Keratinocyte (primary cell): Measurements from ENCODE around the gene TNFRSF4. TPM values are rescaled to one million over a fixed set of nuclear protein-coding genes. Genes with fewer than 3 reads are reported as not detected.

Experiments used
- DNase-seq: peaks from one replicate; pipeline ENCODE4 v3.0.0-alpha.2; 2011; ENCODE audit warnings: low read depth, missing footprints, low spot score
- FAIRE-seq: peaks from 2 replicates; lab custom pipeline; 2011; peaks lifted over from hg19 to GRCh38; lab: Jason Lieb, UNC
- H2AFZ ChIP-seq: 2 replicates; pipeline ENCODE4 v1.6.0; 2012; ENCODE audit warnings: low read length, control low read depth, inconsistent platforms; ENCODE audit not compliant: control insufficient read depth
- H3K27ac ChIP-seq: 2 replicates; pipeline ENCODE4 v1.5.1; 2011; ENCODE audit warnings: low read length; ENCODE audit not compliant: control insufficient read depth, insufficient read depth
- H3K27me3 ChIP-seq: 3 replicates; pipeline ENCODE4 v1.6.0; 2011; ENCODE audit warnings: low read length; ENCODE audit not compliant: control insufficient read depth, insufficient read depth; ENCODE audit errors: extremely low read depth
- H3K36me3 ChIP-seq, 2 experiments: 2 replicates in 1 of 2; 3 replicates in 1 of 2; pipeline ENCODE4 v1.5.1; 2011; ENCODE audit warnings: low read length in 2 of 2, mild to moderate bottlenecking in 1 of 2; ENCODE audit not compliant: control insufficient read depth in 2 of 2, insufficient read depth in 2 of 2; ENCODE audit errors: extremely low read depth in 1 of 2
- H3K4me1 ChIP-seq: 3 replicates; pipeline ENCODE4 v1.5.1; 2011; ENCODE audit warnings: low read length; ENCODE audit not compliant: control insufficient read depth, insufficient read depth; ENCODE audit errors: extremely low read depth
- H3K4me2 ChIP-seq: 3 replicates; pipeline ENCODE4 v1.6.0; 2011; ENCODE audit warnings: low read depth, low read length; ENCODE audit not compliant: control insufficient read depth, insufficient read depth; ENCODE audit errors: extremely low read depth
- H3K4me3 ChIP-seq, 3 experiments: fragments of 200-600 bp in 1 of 3; sonication (generic) in 1 of 3; 2 replicates in 2 of 3; 3 replicates in 1 of 3; pipeline ENCODE4 v1.5.1; 2011 to 2016; ENCODE audit warnings: low read length in 3 of 3, mild to moderate bottlenecking in 3 of 3, control low read depth in 2 of 3, inconsistent platforms in 1 of 3, low read depth in 1 of 3, mixed read lengths in 1 of 3, mixed run types in 1 of 3, moderate library complexity in 1 of 3; ENCODE audit not compliant: control insufficient read depth in 2 of 3, insufficient read depth in 2 of 3; ENCODE audit errors: extremely low read depth in 1 of 3
- H3K79me2 ChIP-seq: 2 replicates; pipeline ENCODE4 v1.6.0; 2012; ENCODE audit warnings: low read length; ENCODE audit not compliant: control insufficient read depth, insufficient read depth
- H3K9ac ChIP-seq: 3 replicates; pipeline ENCODE4 v1.6.0; 2011; ENCODE audit warnings: low read length; ENCODE audit not compliant: control insufficient read depth, insufficient read depth; ENCODE audit errors: extremely low read depth
- H3K9me1 ChIP-seq: 3 replicates; pipeline ENCODE4 v1.6.0; 2011; ENCODE audit warnings: low read length; ENCODE audit not compliant: control insufficient read depth, insufficient read depth; ENCODE audit errors: extremely low read depth
- H3K9me3 ChIP-seq: 2 replicates; pipeline ENCODE4 v1.5.1; 2012; ENCODE audit warnings: low read depth, low read length; ENCODE audit not compliant: control insufficient read depth
- H4K20me1 ChIP-seq: 3 replicates; pipeline ENCODE4 v1.6.0; 2011; ENCODE audit warnings: low read length; ENCODE audit not compliant: control insufficient read depth, insufficient read depth; ENCODE audit errors: extremely low read depth
- EZH2 ChIP-seq: IDR thresholded peaks from one replicate; pipeline ENCODE4 v1.6.1; 2012; ENCODE audit warnings: inconsistent platforms, mild to moderate bottlenecking, low read length, moderate library complexity
- dilution Hi-C: fragments of 300-500 bp; cut with MboI; formaldehyde crosslinking; loops from one replicate; pipeline ENCODE4 v1.7.0; 2020; ENCODE audit warnings: low sequenced_read_pairs; ENCODE audit not compliant: extremely low pct_ligation_motif_present
- polyA plus RNA-seq, 5 experiments: library from polyadenylated mRNA; depleted of rRNA in 3 of 5; stranded (reverse) in 3 of 5; stranded (forward) in 1 of 5; unstranded in 1 of 5; fragments of >200 nt; gene quantifications; 1 replicate in 1 of 5; 2 replicates in 3 of 5; 3 replicates in 1 of 5; pipeline versions ENCODE4 v1.2.1 to v1.2.3, GENCODE V29; 2011 to 2012; ENCODE audit warnings: missing spikeins in 2 of 5, low read depth in 1 of 5, low replicate concordance in 1 of 5
- TF ChIP-seq, protein P1 (sequence below), 3 experiments: IDR thresholded peaks in 1 of 3; conservative IDR thresholded peaks in 1 of 3; optimal IDR thresholded peaks in 1 of 3; 2 replicates in 2 of 3; 3 replicates in 1 of 3; pipeline versions ENCODE3 to v1.5.1; 2011; ENCODE audit warnings: low read length in 3 of 3, mild to moderate bottlenecking in 3 of 3, moderate library complexity in 2 of 3, control low read depth in 1 of 3, inconsistent platforms in 1 of 3; ENCODE audit not compliant: insufficient read depth in 2 of 3; ENCODE audit errors: extremely low read depth in 1 of 3

Gene TNFRSF4
- polyA plus RNA-seq, 1 donor (not counting 4 experiments of a cell fraction or from before 2014, with no cell fraction given) = not detected

DNA sequence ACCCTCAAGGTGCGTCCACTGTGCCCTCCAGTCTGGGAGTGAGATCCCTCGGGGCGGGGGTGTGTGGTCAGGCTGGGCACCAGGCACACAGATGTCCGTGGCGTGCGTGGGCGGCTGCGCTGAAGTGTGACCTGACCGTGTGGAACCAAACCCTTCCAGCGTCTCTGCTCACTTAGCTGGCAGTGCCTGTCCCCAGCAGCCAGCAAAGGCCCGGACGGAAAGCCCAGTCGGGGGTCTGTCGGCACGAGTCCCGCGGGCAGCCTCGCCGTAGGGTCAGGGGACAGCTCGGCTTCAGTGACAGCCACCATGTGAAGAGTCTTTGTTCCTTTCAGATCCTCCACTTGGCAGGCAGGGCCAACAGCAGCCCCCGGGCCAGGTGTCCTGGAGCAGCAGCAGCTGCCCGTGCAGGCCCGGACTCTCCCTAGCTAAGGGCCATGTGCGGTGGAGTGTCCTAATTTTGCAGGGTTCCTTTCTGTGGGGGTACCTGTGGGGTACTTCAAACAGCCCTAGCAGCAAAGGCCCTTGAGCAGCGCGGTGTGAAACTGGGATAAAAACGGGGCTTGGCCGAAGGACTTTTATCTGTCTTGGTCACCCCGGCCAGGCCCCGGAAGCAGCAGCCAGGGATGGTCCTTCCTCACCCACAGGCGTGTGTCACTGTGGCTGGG lies 28.7 kb downstream of the TNFRSF4 start:
- Histone ChIP-seq H3K4me1 (no peaks in the 10 kb centered on the region), H3K27me3 (peaks cover 7% of the 10 kb centered on the region), H3K79me2 (no peaks in the 10 kb centered on the region), H3K4me2 (no peak overlapping the region), H3K36me3 (no peaks in the 10 kb centered on the region), H2AFZ (no peak overlapping the region), H3K4me3 (no peak overlapping the region), H3K9me1 (no peaks in the 10 kb centered on the region), H3K9ac (no peak overlapping the region), H3K27ac (no peak overlapping the region), H3K9me3 (no peaks in the 10 kb centered on the region), H4K20me1 (no peaks in the 10 kb centered on the region)
- no peak for DNase-seq
- dilution Hi-C loops = no loop called here
- TF ChIP-seq EZH2 = no peak
- TF ChIP-seq, protein P1, sequence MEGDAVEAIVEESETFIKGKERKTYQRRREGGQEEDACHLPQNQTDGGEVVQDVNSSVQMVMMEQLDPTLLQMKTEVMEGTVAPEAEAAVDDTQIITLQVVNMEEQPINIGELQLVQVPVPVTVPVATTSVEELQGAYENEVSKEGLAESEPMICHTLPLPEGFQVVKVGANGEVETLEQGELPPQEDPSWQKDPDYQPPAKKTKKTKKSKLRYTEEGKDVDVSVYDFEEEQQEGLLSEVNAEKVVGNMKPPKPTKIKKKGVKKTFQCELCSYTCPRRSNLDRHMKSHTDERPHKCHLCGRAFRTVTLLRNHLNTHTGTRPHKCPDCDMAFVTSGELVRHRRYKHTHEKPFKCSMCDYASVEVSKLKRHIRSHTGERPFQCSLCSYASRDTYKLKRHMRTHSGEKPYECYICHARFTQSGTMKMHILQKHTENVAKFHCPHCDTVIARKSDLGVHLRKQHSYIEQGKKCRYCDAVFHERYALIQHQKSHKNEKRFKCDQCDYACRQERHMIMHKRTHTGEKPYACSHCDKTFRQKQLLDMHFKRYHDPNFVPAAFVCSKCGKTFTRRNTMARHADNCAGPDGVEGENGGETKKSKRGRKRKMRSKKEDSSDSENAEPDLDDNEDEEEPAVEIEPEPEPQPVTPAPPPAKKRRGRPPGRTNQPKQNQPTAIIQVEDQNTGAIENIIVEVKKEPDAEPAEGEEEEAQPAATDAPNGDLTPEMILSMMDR (optimal IDR thresholded peaks at IDR 0.05 in 1 of 3, IDR thresholded peaks at IDR 0.05 in 1 of 3, conservative IDR thresholded peaks at IDR 0.05 in 1 of 3; ENCODE audit: extremely low read depth in 1 of 3, insufficient read depth in 2 of 3, low read length in 3 of 3) = no peak
- no peak for FAIRE-seq

DNA sequence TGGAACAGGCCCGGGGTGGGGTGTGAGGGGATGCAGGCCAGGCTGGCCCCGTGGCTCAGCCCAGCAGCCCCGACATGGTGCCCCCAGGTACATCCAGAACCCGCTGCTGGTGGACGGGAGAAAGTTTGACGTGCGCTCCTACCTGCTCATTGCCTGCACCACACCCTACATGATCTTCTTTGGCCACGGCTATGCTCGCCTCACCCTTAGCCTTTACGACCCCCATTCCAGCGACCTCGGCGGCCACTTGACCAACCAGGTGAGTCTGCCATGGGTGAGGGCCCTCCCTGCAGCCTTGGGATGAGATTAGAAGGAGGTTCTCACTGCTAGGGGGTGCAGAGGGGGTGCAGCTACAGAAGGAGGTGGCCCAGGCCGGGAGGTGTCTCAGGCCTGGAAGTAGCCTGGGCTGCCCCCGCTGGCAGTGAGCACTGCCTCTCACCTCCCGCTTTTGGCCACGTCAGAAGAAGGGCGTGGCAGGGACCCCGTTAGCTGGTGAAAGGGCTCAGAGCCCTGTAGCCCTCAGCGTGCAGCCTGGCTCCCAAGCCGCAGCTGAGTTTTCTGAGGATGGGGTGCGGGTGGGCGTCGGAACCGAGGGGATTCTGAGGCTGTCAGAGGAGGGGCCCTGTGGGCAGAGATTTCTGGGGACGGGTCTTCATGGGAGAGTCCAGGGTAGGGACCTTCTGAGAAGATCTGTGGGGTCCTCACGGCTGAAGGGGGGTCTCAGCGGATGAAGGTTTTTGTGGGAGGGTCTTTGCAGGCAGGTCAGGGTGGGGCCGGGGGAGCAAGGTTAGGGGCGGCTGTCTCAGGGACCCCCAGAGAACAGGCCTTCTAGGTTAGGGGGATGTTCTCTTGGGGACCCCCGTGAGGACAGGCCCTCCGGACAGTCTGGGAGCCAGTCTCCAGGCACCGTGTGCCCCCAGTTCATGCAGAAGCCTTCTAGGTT lies 29.8 kb downstream of the TNFRSF4 start:
- Histone ChIP-seq H3K79me2 (no peaks in the 10 kb centered on the region), H2AFZ (no peak overlapping the region), H3K27me3 (peaks cover 7% of the 10 kb centered on the region), H3K9me3 (no peaks in the 10 kb centered on the region), H4K20me1 (no peaks in the 10 kb centered on the region), H3K9me1 (no peaks in the 10 kb centered on the region), H3K4me3 (no peak overlapping the region), H3K36me3 (no peaks in the 10 kb centered on the region), H3K27ac (no peak overlapping the region), H3K9ac (no peak overlapping the region), H3K4me1 (no peaks in the 10 kb centered on the region), H3K4me2 (no peak overlapping the region)
- DNase-seq (no peak), FAIRE-seq (no peak)
- TF ChIP-seq, protein P1 (optimal IDR thresholded peaks at IDR 0.05 in 1 of 3, IDR thresholded peaks at IDR 0.05 in 1 of 3, conservative IDR thresholded peaks at IDR 0.05 in 1 of 3; ENCODE audit: extremely low read depth in 1 of 3, insufficient read depth in 2 of 3, low read length in 3 of 3) = no peak
- TF ChIP-seq EZH2 = no peak
- dilution Hi-C loops = no loop called here
